GM19468 (cell line): Measurements from ENCODE around the gene CELF2.

ENCODE experiments used
- ATAC-seq: cut with Tn5 transposase; IDR thresholded peaks from one replicate; pipeline ENCODE4 v1.9.1; 2021; ENCODE audit warnings: mild to moderate bottlenecking, moderate library complexity, moderate number of reproducible peaks; ENCODE audit not compliant: unreplicated experiment; ENCODE audit errors: extremely low read depth

The CELF2 gene

DNA sequence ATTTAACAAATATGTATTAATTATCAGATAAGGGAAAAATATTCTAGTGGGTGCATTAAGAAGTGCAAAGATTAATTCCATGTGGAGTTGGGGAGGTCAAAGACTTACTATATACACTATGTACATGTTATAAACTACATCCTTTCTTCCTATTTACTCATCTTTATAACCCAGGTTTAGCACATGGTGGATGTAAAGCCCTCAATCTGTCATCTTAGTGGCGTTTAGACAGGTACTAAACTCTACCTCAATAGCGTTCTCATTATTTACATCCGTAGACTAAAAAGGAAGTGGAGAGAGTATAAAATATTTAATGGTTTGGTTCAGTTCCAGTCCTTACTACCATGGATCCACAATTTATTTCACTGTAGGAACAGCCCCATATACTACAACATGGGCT, 14.8 kb upstream of the CELF2 start:
- no peak for ATAC-seq

DNA sequence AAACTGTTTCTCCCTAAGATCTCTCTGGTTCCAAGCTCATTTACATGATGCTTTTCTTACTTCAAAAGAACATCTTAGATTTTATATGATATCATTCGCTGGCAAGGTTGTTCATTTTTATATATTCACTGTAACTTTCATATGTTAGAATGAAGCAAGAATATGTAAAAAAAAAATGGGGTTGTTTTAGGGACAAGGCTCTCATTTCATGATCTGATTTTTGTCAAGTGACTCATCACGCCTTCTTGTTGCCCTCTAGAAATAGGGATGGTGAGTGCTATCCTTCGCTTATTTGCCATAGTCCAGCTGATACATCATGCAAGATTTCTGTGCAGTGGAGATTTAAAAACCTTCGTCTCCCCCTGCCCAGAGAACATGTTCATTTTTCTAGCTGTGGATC, 14.0 kb upstream of the CELF2 start:
- ATAC-seq, result no peak

DNA sequence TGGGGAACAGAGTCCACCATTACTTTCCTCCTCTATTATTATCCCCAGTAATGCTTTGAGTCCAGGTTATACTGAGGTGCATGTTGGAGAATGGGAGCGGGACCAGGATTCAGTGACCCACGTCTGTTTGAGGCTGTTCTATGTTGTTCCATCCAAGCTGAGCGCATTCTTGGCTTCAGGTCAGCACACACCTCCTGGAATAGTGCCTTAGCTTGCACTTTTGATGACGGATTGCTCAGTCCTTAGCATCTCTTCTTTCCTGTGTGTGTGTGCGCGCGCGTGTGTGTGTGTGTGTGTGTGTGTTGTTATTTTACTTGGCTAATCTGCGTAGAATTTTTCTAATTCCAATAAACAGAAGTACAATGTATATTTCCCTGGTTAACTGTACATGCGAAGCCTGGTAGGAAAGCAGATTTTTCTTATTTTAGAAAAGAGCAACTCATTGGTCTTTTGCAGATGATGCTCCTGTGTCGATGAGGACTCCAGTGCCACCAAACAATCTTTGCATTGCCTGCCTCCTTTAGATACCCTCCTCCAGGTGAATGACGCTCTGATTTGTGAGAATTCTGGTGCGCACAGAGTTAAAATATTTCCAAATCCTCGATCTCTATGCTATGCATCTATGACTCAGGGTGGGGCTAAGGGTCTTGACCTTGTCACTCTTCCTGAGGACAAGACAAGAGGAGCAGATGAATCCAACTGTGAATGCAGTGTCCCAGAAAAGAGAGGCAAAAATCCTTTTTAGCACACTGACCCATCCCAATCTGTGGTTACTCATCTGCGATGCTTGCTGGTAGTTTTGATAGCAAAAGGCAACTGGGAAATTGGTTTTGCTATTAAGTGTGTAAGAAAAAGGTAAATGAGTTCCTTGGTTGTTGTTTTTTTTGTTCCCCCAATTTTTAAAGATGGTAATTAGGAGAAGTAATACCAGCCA, 13.3 kb upstream of the CELF2 start:
- ATAC-seq, result no peak

DNA sequence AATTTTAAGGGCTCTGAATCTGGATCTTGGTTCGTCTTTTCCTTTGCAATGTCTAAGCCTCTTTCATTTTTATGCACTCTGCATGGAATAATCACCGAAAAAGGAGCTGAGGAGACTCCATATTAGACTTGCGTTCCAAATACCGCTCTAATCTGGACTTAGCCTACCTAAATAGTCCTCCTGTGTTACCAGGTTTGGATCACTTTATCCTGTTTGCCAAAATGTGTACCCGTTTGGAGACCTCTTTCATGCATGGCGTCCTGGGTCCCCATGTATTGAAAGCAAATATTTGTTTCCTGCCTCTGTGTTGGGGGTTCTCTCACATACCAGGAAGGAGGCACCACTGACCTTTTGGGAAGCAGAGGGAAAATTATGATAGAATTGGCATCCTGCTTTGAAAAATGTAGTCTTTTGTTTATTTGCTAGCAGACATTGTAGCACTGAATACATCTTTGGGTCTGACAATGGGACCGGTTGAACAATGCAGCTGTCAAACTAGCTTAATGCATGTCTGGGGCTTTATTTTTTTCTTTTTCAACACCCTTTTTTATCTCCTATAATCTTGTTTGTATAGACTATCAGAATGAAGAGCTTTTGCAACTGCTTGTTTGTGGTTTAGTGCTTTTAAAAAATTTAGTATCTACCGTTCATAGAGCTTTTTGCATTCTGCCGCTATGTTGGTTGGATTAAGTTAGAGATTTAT, 11.8 kb upstream of the CELF2 start:
- no peak for ATAC-seq

DNA sequence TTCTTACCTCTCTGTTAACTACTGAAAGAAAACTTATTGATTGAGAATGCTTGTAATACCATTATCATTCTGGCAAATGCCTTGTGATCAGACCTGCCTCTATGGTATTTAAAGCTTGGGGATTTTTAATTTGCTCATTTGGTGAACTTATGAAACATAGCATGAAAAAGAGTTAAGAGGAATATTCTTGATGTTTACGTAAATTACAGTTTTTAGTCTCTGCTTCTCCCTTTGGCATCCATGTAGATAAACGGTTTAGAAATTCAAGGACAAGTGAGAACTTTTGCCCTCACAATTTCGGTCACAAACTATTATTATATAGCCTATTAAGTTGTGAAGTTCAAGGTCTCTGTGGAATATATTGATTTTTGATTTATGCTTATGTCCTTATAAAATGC, 11.2 kb upstream of the CELF2 start:
- no peak for ATAC-seq

DNA sequence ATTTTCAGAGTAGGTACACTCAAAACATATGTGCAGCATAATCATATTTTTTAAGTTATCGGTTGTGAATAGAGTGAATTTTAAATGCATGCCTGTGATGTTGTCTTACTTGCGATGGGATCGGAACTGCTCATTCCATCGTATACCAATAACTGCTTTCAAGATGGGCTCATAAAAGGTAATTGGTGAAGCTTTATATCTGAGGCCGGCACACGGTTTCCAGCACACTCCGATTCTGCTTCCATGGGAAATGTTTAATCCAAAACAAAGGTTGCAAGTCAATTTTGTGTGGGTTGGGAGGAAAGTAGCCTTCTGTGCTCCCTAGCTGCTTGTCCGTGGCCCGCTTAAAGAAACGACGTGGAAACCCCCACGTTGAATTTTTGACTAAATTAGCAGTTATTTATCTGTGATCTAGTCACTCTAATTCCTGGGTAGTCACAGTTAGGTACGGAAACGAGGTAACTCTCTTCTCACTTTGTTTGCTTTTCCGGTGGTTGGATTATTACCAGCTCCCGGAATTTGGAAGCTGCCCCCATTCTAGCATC, 10.1 kb upstream of the CELF2 start:
- no peak for ATAC-seq

DNA sequence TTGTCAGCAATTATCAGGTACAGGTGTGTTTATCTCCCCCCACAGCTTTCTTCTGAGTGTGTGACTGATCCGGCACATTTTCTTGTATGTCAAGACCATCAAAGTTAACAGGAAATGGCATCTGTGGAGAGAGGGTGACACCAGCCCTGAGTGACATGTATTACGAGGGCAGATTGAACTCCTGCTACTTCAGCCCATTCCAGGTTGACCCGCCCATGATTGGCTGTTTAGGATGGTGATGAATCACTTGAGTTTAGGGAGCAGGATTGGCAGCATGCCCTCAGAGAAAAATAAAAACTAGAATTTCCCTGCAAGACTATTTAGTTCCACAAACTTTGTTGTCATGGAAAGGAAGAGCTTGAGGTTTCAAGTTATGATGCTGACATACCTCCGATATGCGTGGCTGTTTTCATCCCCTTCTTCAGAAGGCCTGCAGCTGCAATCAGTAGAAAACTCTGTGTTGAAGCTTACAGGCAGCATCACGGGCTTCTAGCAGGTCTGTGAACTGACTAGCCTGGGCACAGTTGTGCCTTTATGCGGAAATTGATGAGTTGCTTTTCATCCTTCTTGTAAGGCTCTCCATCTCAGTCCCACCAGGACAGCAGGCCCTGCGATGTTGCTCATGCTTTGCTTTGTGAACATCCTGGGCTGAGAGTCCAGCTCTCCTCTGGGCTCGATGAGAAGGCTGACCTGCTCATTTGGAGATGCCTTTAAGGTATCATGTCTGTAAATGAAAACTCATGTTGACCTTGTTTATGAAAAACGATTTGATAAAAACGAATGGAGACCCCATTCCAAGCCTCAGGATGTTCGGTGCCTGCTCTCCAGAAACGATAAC, 8.0 kb upstream of the CELF2 start:
- ATAC-seq, result no peak

DNA sequence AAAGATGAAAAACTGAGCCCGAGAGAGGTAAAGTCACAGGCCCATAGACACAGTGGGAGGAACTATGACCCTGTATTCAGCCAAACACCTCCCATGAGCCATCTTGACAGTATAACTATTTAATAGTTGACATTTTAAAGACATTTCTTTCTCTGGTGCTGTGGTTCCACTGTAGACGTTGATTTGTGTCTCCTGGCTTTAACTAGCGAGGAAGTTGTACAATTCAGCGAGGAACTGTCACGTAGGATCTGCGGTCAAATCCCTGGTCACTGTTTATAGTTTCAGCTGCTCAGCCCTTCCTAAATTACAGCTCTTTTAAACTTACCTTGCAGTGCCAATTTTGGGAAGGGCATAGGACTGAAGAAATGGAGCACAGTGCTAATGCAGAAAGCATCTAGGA, 7.1 kb upstream of the CELF2 start:
- no peak for ATAC-seq

DNA sequence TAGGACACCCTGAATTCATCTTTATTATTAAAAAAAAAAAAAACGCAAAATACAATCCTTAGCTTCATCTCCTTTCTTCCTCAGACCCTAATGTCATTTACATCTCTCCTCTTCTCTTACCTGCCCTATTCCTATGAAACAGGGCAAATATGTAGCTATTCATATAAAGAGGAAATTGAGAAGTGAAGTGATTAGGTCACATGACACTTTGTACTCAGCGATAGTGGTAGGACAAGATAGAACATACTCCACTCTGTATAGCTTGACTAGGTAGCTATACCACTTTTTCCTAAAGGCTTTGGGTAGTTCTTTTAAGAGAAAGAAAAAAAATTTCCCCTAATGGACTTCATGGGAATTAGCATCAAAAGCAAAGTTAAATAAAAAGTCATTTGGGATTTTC, 6.2 kb upstream of the CELF2 start:
- no peak for ATAC-seq

DNA sequence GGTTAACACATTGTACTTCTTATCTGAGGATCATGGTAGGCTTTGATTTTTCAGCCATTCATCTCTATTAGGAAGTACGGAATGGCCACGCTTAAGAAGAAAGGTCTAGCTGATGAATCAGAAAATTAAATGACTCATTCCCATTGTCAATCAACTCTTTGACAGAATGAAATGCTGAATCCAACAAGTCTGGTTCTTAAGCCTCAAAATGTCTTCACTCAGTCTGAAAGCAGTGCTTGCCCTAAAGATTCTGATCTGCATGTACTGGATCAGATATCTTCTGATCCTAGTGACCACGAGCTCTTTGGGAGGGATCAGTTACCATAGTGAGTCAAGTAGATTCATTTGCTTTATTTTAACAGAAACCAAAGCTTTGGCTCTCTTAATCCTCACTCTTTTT, 5.7 kb upstream of the CELF2 start:
- ATAC-seq, result no peak

DNA sequence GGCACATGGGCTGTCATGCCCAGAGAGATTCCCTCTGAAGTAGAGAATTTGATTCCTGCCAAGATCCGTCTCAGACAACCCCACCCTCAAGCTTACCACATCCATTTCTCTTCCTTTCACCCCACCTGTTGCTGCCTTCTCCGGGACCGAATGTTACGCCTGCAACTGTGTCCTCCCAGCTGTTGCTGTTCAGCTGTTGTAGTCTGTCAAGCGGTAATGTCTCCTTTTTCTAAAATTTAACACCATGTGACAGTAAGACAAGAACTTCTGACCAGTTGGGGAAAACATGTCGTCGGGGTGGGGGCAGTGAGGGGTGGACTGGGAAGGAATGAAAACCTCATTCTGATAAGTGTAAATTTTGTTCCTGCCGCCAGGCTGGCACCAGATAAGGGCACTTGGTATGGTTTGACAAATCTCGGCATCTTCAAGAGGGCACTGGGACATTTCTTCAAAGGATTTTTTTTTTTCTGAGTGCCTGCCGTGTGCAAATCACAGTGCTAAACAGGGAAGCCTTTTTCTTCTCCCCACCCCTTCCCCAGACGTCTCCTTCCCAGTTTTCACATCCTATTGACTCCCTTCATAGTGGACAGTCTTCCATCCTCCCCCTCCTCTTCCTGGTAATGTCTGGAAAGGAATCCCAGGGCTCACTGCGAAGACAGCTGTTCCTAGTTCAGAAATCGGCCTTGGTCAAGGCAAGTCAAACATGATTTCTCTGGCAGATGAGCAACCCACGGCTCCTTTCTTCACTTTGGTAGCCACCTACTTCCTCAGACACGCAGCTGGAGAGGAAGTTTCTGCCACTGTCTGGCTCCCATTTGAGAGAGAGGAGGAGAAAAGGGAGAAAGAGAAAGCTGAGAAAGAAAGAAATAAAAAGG, 5.0 kb upstream of the CELF2 start:
- no peak for ATAC-seq

DNA sequence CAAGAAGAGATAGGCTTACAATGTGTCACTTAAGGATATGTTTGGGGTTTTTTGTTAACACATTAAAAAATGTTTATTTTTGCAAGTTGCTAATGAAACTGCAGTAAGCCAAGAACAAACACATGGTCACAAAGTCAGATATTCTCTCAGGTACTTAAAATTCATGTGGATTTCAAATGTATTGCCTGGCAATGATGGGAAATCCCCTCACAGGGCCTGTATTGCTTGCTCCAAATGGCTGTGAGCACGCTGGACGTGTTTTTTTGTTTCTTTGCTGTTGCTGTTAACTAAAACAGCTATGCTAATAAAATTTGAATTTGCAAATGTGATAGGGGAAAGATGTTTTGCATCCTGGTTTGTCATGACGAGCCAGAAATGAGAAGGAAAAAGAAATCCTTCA, 3.8 kb upstream of the CELF2 start:
- no peak for ATAC-seq

DNA sequence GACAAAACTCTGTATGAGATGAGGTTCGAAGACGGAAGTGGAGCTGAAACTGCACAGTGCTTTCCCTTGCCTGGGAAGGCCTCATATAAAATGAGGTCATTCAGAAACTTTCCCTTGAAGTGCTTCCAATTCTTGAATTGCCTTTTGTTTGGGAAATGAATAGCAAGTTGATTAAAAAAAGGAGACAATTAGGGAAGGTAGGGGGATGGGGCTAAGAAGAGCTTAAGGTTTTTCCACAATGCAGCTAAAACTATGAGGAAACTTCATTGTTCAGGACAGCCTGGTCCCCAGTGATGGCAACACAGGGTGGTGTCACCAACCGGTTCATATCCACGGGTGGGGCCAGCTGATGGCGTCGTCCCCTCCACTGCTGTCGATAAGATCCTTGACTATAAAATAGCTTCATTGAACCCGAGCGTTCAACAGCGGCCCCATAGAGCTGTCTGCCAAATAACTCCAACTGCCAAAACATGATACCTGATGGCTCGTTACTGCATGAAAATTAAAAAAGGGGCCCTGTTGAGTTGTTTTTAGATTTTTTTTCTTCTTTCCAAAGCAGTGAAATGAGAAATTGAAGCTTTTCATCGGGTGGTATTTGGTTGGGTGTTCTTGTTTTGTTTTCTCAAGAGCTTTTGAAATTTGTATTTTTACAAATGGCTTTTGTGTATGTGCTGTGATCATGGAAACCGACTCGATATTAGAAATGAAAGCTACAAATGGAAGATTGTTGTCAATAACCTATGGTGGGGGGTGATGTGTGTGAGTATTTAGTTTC, 2.8 kb upstream of the CELF2 start:
- ATAC-seq, result no peak

DNA sequence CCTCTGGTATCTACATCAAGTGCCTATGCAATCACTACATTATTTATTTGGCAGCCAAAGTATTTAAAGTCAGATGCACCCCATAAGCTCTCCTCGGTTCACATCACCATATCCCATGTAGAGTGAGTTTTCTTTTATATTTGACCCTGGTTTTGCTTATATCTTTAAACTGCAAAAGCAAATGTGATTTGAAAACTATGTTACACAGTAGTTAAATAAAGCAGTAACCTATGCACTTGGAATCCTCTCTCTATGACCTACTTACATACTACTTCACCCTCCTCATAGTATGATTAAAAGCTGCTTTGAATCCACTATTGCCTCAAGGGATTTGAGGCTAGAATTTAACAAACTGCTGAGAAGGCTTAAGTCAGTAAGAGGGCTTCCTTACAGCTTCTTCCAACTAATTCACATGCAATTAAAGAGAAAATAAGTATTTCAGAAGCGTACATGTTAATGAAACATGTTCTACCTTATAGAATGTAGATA, 2.2 kb upstream of the CELF2 start:
- no peak for ATAC-seq

DNA sequence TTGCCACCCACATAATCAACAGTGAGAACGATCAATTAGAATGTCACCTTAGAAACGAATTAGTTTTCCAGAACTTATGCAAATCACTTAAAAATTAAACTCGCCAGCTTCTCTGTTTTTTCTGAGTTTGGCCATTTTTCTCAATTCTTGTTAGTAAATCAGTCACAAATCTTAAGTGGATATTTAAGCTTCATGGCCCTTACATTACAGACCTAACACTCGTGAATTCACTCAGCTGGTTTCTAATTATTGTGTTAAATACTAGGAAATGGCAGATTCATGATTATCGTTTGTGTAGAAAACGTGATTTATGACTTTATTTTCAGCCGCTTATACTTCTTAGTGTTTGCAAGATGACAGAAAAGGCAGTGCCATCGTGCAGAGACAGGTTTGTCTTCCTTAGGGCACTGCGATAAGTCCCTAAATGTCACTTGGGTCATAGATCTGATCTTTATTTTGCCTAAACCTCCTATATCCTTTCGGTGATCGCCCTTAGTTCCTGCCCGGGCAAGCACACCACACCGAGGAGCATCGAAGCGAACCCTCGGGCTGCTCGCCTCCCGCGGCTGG, 587 bp upstream of the CELF2 start:
- ATAC-seq, result no peak

DNA sequence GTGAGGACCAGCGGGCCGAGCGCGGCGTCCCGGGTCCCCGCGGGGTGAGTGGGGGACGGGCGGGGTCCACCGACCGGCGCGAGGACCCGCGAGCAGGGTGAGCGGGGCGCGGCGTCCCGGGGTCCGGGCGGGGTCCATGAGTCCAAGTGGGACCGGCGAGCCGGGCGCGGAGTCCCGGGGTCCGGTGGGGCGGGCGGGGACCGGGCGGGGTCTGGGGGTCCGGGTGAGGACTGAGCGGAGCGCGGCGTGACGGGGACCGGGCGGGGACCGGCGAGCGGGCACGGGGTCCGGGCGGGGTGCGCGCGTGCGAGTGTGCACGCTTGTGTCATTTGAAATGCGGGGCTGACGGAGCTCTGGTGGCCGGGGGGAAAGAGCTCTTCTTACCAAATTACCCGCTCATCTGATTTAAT, 765 bp downstream of the CELF2 start:
- no peak for ATAC-seq

DNA sequence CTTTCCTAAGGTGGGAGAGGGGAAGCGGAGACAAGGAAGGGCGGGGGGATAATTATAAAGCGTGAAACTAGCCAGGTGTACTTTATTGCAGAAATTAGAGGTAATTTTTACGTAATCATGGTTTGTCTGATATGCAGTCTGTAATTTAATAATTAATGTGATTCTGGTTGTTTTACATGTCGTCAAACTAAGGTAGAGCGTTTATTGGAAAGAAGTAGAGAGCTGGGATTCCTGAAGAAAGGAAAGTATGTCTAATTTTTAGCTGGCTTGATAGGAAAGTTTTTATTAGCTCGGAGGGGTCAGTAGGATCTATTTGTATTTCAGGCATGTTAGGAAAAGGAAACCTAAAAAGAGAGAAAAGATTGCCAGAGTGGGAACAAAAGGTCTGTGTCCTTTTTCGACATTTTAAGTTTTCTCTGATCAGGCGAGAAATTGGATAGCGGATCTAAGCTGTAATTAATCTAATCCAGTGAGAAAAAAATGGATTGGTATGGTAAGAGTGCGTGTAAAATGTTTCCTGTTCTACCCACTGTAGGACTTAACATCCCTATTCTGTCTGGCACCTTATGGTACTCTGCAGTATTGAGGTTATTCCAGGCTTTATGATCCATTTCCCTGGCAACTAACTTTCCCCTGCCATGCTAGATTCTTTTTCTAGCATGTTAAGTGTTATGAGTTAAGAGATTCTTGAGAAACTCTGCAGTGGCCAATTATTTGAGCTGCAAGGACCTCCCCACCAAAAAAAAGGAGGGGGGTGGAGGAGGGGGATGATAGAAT, 1.4 kb downstream of the CELF2 start:
- ATAC-seq, result no peak
